Fibroblast of lung (primary cell): ENCODE measurements around the gene NLRC5. TPM values are rescaled to one million over a fixed set of nuclear protein-coding genes. Genes with fewer than 3 reads are reported as not detected.

Experiments
- DNase-seq, 2 donors: peaks; one replicate each; pipeline versions ENCODE4 v3.0.0 to v3.0.0-alpha.2; 2010; ENCODE audit warnings: low read depth in 2 of 2
- H2AFZ ChIP-seq: 2 replicates; pipeline ENCODE4 v1.5.1; 2012; ENCODE audit warnings: low read length, control low read depth, inconsistent platforms
- H3K27ac ChIP-seq: 2 replicates; pipeline ENCODE4 v1.5.1; 2011; ENCODE audit warnings: low read length, control low read depth; ENCODE audit not compliant: insufficient read depth
- H3K27me3 ChIP-seq: 2 replicates; pipeline ENCODE4 v1.5.1; 2011; ENCODE audit warnings: mild to moderate bottlenecking, low read length; ENCODE audit not compliant: control insufficient read depth, insufficient read depth
- H3K36me3 ChIP-seq: 2 replicates; pipeline ENCODE4 v1.5.1; 2011; ENCODE audit warnings: low read length; ENCODE audit not compliant: control insufficient read depth, insufficient read depth
- H3K4me1 ChIP-seq: 2 replicates; pipeline ENCODE4 v1.5.1; 2011; ENCODE audit warnings: low read length; ENCODE audit not compliant: control insufficient read depth, insufficient read depth; ENCODE audit errors: extremely low read depth
- H3K4me2 ChIP-seq: 2 replicates; pipeline ENCODE4 v1.5.1; 2011; ENCODE audit warnings: low read length, control low read depth; ENCODE audit not compliant: insufficient read depth; ENCODE audit errors: extremely low read depth
- H3K4me3 ChIP-seq, 4 experiments: fragments of 200-600 bp in 1 of 4; sonication (generic) in 1 of 4; replicated peaks in 1 of 4; 2 replicates each; pipeline ENCODE4 v1.5.1; 2011 to 2016; ENCODE audit warnings: low read length in 4 of 4, low read depth in 3 of 4, mild to moderate bottlenecking in 3 of 4, control low read depth in 2 of 4, inconsistent platforms in 1 of 4, mixed read lengths in 1 of 4; ENCODE audit not compliant: insufficient read depth in 1 of 4; ENCODE audit errors: control extremely low read depth in 1 of 4
- H3K79me2 ChIP-seq: 2 replicates; pipeline ENCODE4 v1.5.1; 2012; ENCODE audit warnings: mild to moderate bottlenecking, low read length, inconsistent platforms; ENCODE audit not compliant: control insufficient read depth, insufficient read depth
- H3K9ac ChIP-seq: 2 replicates; pipeline ENCODE4 v1.5.1; 2011; ENCODE audit warnings: mild to moderate bottlenecking, low read length, control low read depth; ENCODE audit not compliant: insufficient read depth
- H3K9me3 ChIP-seq: 2 replicates; pipeline ENCODE4 v1.5.1; 2012; ENCODE audit warnings: low read depth, low read length; ENCODE audit not compliant: control insufficient read depth, insufficient read depth
- H4K20me1 ChIP-seq: 2 replicates; pipeline ENCODE4 v1.5.1; 2011; ENCODE audit warnings: low read length; ENCODE audit not compliant: control insufficient read depth, insufficient read depth; ENCODE audit errors: extremely low read depth
- EZH2 ChIP-seq: IDR thresholded peaks from 2 replicates; pipeline ENCODE4 v1.5.1; 2012; ENCODE audit warnings: low read length, control low read depth, mild to moderate bottlenecking; ENCODE audit errors: missing control alignments
- polyA plus RNA-seq, 2 donors: library from polyadenylated mRNA; depleted of rRNA in 1 of 2; stranded (reverse) in 1 of 2; unstranded in 1 of 2; fragments of >200 nt; gene quantifications; 2 replicates each; pipeline ENCODE4 v1.2.1, GENCODE V29; 2011 to 2012; ENCODE audit warnings: missing spikeins in 1 of 2
- total RNA-seq: library from RNA; depleted of rRNA; stranded (reverse); fragments of >200 nt; gene quantifications from 2 replicates; pipeline ENCODE4 v1.2.1, GENCODE V29; 2014
- TF ChIP-seq, protein P1 (sequence below), 2 donors: IDR thresholded peaks in 1 of 2; conservative IDR thresholded peaks in 1 of 2; 1 replicate in 1 of 2; 2 replicates in 1 of 2; pipeline ENCODE4 v1.5.1; 2011 to 2012; ENCODE audit warnings: low read length in 2 of 2, control low read depth in 1 of 2, inconsistent platforms in 1 of 2, low read depth in 1 of 2, mild to moderate bottlenecking in 1 of 2

NLRC5 gene
- total and polyA plus RNA-seq, 2 donors (not counting 1 experiment from before 2014, with no cell fraction given), result 22.2 to 43.6 TPM

DNA sequence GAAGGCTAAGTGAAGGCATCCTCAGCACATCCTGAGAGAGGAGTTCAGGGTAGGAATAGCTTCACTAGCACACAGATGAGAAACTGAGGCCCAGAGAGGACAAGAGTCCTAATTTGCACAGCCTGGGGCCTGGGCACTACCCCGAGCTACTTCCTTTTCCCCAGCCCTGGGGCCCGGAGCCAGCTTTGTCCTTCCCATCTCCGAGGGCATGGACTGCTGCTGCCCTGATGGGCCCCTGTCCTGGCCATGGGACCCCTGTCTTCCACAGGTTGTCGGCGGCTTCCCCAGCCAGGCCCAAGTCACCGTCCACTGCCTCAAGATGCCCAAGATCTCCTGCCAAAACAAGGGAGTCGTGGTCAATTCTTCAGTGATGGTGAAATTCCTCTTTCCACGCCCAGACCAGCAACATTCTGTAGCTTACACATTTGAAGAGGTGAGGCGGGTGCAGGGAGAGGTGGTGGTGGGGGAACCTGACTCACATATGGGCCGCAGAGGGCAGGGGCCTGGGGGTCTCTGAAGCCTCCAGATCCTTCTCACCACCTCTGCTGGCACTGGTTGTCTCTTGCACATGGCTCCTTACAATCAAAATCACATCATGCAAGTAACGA is 11.4 kb upstream of the NLRC5 start:
- Histone ChIP-seq H3K27me3 (no peaks in the 10 kb centered on the region), H4K20me1 (no peaks in the 10 kb centered on the region), H3K9ac (no peak overlapping the region), H3K9me3 (no peaks in the 10 kb centered on the region), H3K4me3 (no peak overlapping the region), H3K4me1 (no peaks in the 10 kb centered on the region), H3K4me2 (no peak overlapping the region), H3K79me2 (no peaks in the 10 kb centered on the region), H2AFZ (no peak overlapping the region), H3K36me3 (no peaks in the 10 kb centered on the region), H3K27ac (no peak overlapping the region)
- TF ChIP-seq EZH2, result no peak
- TF ChIP-seq, protein P1, sequence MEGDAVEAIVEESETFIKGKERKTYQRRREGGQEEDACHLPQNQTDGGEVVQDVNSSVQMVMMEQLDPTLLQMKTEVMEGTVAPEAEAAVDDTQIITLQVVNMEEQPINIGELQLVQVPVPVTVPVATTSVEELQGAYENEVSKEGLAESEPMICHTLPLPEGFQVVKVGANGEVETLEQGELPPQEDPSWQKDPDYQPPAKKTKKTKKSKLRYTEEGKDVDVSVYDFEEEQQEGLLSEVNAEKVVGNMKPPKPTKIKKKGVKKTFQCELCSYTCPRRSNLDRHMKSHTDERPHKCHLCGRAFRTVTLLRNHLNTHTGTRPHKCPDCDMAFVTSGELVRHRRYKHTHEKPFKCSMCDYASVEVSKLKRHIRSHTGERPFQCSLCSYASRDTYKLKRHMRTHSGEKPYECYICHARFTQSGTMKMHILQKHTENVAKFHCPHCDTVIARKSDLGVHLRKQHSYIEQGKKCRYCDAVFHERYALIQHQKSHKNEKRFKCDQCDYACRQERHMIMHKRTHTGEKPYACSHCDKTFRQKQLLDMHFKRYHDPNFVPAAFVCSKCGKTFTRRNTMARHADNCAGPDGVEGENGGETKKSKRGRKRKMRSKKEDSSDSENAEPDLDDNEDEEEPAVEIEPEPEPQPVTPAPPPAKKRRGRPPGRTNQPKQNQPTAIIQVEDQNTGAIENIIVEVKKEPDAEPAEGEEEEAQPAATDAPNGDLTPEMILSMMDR (conservative IDR thresholded peaks at IDR 0.05 in 1 of 2, IDR thresholded peaks at IDR 0.05 in 1 of 2; ENCODE audit: low read depth in 1 of 2, low read length in 2 of 2), result no peak
- no peak for DNase-seq

DNA sequence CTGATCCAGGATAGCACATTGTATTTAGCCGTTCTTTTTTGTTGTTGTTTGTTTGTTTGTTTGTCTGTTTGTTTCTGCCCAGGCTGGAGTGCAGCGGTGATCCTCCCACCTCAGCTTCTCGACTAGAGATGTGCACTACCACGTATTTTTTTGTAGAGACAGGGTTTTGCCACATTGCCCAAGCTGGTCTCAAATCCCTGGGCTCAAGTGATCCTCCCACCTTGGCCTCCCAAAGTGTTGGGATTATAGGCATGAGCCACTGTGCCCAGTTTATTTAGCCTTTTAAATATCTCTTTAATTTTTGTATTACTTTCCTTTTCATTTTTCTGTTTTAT is 9.2 kb upstream of the NLRC5 start:
- peaks cover 2% of the 10 kb centered on the region for H3K36me3 ChIP-seq
- no peak overlapping the region for H3K4me2 ChIP-seq
- no peaks in the 10 kb centered on the region for H3K9me3 ChIP-seq
- peaks cover 2% of the 10 kb centered on the region for H3K4me1 ChIP-seq
- H2AFZ ChIP-seq, result no peak overlapping the region
- no peaks in the 10 kb centered on the region for H3K79me2 ChIP-seq
- no peak for DNase-seq
- H4K20me1 ChIP-seq, result no peaks in the 10 kb centered on the region
- no peaks in the 10 kb centered on the region for H3K27me3 ChIP-seq
- H3K4me3 ChIP-seq, result no peak overlapping the region
- no peak overlapping the region for H3K27ac ChIP-seq
- no peak for TF ChIP-seq EZH2
- TF ChIP-seq, protein P1 (conservative IDR thresholded peaks at IDR 0.05 in 1 of 2, IDR thresholded peaks at IDR 0.05 in 1 of 2; ENCODE audit: low read depth in 1 of 2, low read length in 2 of 2), result no peak
- H3K9ac ChIP-seq, result no peak overlapping the region

DNA sequence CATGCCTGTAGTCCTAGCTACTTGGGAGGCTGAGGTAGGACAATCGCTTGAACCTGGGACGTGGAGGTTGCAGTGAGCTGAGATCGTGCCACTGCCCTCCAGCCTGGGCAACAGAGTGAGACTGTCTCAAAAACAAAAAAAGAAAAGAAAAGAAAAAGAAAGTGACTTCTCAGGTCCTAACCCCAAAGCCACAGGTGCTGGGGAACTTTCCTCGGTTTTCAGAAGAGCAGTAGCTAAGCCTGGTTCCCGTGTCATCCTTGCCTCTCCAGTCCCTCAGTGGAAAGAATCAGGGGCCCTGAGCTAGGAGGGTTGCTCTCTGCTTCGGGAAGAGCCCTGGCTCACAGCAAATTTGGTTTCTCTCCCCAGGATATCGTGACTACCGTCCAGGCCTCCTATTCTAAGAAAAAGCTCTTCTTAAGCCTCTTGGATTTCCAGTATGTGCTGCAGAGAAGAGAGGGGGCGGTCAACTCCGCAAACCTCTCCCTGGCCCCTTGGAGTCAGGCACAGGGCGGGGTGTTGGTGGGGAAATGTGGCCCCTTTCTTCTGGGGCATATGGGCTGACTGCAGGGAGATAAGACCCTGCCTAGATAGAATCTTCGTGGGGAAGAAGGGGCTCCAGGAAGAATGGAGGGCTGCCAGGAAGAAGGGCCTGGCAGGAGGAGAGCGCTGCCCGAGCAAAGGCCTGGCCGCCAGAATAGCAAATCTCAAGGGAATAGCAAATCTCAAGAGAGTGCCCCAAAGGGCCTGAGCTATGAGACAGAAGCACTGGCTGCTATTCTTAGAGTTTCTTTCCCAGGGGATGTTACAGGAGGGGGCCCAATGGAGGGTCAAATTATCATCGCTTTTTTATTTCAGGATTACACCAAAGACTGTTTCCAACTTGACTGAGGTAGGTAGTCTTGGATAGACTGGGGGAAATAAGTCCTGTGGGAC is 8.3 kb upstream of the NLRC5 start:
- H3K27ac ChIP-seq, result no peak overlapping the region
- H3K79me2 ChIP-seq, result no peaks in the 10 kb centered on the region
- H3K9me3 ChIP-seq, result no peaks in the 10 kb centered on the region
- no peak for DNase-seq
- TF ChIP-seq, protein P1 (conservative IDR thresholded peaks at IDR 0.05 in 1 of 2, IDR thresholded peaks at IDR 0.05 in 1 of 2; ENCODE audit: low read depth in 1 of 2, low read length in 2 of 2), result no peak
- no peak for TF ChIP-seq EZH2
- H3K4me2 ChIP-seq, result no peak overlapping the region
- H3K4me1 ChIP-seq, result peaks cover 9% of the 10 kb centered on the region
- no peak overlapping the region for H3K9ac ChIP-seq
- H3K4me3 ChIP-seq, result no peak overlapping the region
- H4K20me1 ChIP-seq, result no peaks in the 10 kb centered on the region
- H3K27me3 ChIP-seq, result no peaks in the 10 kb centered on the region
- H2AFZ ChIP-seq, result no peak overlapping the region
- H3K36me3 ChIP-seq, result peaks cover 2% of the 10 kb centered on the region
